IPS-15b (cell line): ENCODE results near the gene POU3F3.

Experiments used
- H3K27me3 ChIP-seq: one replicate; pipeline ENCODE4 v1.6.1; 2013; ENCODE audit warnings: low read length; ENCODE audit not compliant: control insufficient read depth, insufficient read depth
- H3K36me3 ChIP-seq: one replicate; pipeline ENCODE4 v1.6.1; 2013; ENCODE audit warnings: low read length; ENCODE audit not compliant: control insufficient read depth, insufficient read depth
- H3K4me1 ChIP-seq: one replicate; pipeline ENCODE4 v1.6.1; 2013; ENCODE audit warnings: mild to moderate bottlenecking, low read length; ENCODE audit not compliant: control insufficient read depth, insufficient read depth
- H3K4me3 ChIP-seq: one replicate; pipeline ENCODE4 v1.5.1; 2013; ENCODE audit warnings: low read depth, low read length
- H3K9ac ChIP-seq: one replicate; pipeline ENCODE4 v1.6.1; 2013; ENCODE audit warnings: low read depth, mild to moderate bottlenecking, low read length
- H3K9me3 ChIP-seq: one replicate; pipeline ENCODE4 v1.6.1; 2013; ENCODE audit warnings: mild to moderate bottlenecking, low read length; ENCODE audit not compliant: control insufficient read depth, insufficient read depth

Gene POU3F3

DNA sequence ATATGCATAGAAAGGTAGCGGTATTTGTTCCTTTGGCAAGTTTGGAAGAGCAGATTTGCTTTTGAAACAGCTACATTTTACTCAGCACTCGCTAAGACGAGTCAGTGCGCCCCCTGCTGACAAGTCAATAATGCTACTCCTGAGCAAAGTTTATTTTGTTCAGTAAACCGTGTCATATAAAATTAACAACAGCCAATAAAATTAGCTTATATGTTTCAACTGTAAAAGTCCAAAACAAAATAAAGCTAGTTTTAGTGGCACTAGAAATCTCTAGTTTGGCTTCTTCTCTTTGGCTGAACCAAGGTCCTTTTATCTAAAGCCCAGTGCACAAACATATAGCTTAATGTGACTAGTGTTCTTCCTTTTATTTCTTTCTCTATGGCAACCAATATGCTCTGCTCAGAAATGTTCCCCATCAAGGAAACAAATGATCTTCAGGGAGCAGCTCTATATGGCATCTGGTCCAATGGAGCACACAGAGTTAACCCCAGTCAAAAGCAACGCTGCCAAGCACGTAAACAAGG lies 4.2 kb upstream of the POU3F3 start:
- H3K27me3 ChIP-seq = peaks cover 87% of the 10 kb centered on the region
- no peaks in the 10 kb centered on the region for H3K36me3 ChIP-seq
- H3K9ac ChIP-seq = no peak overlapping the region
- H3K4me1 ChIP-seq = peaks cover 14% of the 10 kb centered on the region
- no peak overlapping the region for H3K4me3 ChIP-seq
- no peaks in the 10 kb centered on the region for H3K9me3 ChIP-seq

DNA sequence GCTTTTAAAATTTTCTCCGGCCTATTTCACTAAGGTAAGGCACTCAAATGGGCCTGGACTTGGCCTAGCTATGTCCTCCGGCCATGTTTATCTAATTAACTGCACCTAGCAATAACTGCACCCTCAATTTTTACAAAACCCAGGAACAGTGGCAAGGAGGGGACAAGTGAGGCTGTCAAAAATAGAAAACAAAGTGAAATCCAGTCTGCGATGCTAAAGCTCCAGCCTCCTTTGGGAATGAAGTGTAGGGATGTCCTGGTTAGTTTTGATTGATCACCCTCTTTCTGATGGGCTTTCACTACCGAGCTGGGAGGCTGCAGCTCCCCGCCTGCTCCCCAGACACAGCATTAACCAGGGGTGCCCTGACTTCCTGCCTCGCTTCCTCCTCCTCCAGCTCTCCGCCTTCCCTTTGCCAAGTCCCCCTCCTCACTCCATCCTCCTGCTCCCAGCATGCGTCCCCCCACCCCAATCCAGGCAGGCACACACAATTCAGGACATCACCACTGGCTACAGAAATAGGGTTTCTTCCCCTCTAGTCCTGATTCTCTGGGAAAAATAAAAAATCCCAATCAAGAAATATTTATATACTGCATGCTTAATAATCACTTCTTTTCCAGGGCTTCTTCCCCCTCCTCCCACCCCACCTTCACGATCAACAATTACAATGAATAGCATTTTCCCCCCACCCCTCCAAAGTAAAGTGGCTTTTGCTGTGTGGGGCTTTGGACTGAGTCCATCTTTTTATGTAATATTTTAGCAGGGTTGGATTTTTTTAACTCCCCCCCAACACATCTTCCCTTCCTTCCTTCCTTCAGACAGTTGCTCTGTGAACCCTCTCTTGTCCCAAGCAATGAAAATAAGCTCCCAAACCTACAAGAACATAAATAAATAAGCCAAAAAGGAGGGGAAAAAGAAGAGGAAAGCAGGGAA lies 3.3 kb upstream of the POU3F3 start:
- H3K4me1 ChIP-seq = peaks cover 14% of the 10 kb centered on the region
- H3K9ac ChIP-seq = no peak overlapping the region
- H3K27me3 ChIP-seq = peaks cover 82% of the 10 kb centered on the region
- H3K36me3 ChIP-seq = no peaks in the 10 kb centered on the region
- H3K4me3 ChIP-seq = no peak overlapping the region
- no peaks in the 10 kb centered on the region for H3K9me3 ChIP-seq

- peaks cover 76% of the 10 kb centered on the region for H3K27me3 ChIP-seq
- peak overlapping the region; percentile 26 for H3K4me3 ChIP-seq
- H3K9me3 ChIP-seq = no peaks in the 10 kb centered on the region
- no peaks in the 10 kb centered on the region for H3K36me3 ChIP-seq
- peaks cover 14% of the 10 kb centered on the region for H3K4me1 ChIP-seq
- H3K9ac ChIP-seq = no peak overlapping the region
These were observed 2.4 kb upstream of the POU3F3 start for GRCh38 chr2:104851291-104852089.

GRCh38 chr2:104852090-104852666 lies 1.7 kb upstream of the POU3F3 start:
- no peaks in the 10 kb centered on the region for H3K36me3 ChIP-seq
- peak overlapping the region; percentile 26 for H3K4me3 ChIP-seq
- peaks cover 74% of the 10 kb centered on the region for H3K27me3 ChIP-seq
- peaks cover 12% of the 10 kb centered on the region for H3K4me1 ChIP-seq
- no peak overlapping the region for H3K9ac ChIP-seq
- no peaks in the 10 kb centered on the region for H3K9me3 ChIP-seq

GRCh38 chr2:104854498-104855220 lies 744 bp downstream of the POU3F3 start:
- Histone ChIP-seq H3K9ac (no peak overlapping the region), H3K4me1 (peaks cover 11% of the 10 kb centered on the region), H3K9me3 (no peaks in the 10 kb centered on the region), H3K27me3 (peaks cover 74% of the 10 kb centered on the region), H3K4me3 (peak overlapping the region; percentile 50), H3K36me3 (no peaks in the 10 kb centered on the region)

DNA sequence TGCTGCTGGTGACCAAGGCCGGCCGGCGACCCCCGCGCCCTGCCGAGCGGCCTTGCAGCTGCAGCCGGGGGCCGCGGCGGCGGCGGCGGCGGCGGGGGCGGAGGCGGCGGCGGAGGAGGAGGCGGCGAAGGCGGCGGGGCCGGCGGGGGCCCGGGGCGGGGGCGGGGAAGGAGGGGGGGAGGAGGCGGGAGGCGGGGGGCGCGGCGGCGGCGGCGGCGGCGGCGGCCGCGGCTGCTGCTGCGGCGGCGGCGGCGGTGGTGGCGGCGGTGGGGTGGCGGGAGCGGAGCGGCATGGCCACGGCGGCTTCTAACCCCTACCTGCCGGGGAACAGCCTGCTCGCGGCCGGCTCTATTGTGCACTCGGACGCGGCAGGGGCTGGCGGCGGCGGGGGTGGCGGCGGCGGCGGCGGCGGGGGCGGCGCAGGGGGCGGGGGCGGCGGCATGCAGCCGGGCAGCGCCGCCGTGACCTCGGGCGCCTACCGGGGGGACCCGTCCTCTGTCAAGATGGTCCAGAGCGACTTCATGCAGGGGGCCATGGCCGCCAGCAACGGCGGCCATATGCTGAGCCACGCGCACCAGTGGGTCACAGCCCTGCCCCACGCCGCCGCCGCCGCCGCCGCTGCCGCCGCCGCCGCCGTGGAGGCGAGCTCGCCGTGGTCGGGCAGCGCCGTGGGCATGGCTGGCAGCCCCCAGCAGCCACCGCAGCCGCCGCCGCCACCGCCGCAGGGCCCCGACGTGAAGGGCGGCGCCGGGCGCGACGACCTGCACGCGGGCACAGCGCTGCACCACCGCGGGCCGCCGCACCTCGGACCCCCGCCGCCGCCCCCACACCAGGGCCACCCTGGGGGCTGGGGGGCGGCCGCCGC lies 1.5 kb downstream of the POU3F3 start:
- no peak overlapping the region for H3K4me3 ChIP-seq
- H3K9ac ChIP-seq = no peak overlapping the region
- no peaks in the 10 kb centered on the region for H3K9me3 ChIP-seq
- peaks cover 7% of the 10 kb centered on the region for H3K4me1 ChIP-seq
- no peaks in the 10 kb centered on the region for H3K36me3 ChIP-seq
- H3K27me3 ChIP-seq = peaks cover 74% of the 10 kb centered on the region

- H3K9me3 ChIP-seq = no peaks in the 10 kb centered on the region
- no peaks in the 10 kb centered on the region for H3K36me3 ChIP-seq
- peaks cover 8% of the 10 kb centered on the region for H3K4me1 ChIP-seq
- peak overlapping the region; percentile 32 for H3K4me3 ChIP-seq
- H3K9ac ChIP-seq = no peak overlapping the region
- H3K27me3 ChIP-seq = peaks cover 74% of the 10 kb centered on the region
These were observed 2.4 kb downstream of the POU3F3 start for GRCh38 chr2:104856086-104856972.

DNA sequence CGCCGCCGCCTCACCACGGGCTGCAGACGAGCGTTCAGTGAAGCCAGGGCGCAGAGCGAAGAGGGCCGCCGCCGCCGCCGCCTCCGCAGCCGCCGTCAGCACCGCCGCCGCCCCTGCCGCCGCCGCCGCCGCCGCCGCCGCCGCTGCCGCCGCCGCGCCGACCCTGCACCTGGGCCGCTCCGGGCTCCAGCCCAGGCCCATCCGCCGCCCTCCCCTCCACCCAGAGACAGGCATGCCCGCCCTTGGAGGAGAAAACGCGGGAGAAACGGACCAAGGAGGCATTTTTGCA lies 3.0 kb downstream of the POU3F3 start:
- Histone ChIP-seq H3K4me1 (peaks cover 10% of the 10 kb centered on the region), H3K9me3 (no peaks in the 10 kb centered on the region), H3K9ac (no peak overlapping the region), H3K27me3 (peaks cover 74% of the 10 kb centered on the region), H3K4me3 (peak overlapping the region; percentile 32), H3K36me3 (no peaks in the 10 kb centered on the region)

DNA sequence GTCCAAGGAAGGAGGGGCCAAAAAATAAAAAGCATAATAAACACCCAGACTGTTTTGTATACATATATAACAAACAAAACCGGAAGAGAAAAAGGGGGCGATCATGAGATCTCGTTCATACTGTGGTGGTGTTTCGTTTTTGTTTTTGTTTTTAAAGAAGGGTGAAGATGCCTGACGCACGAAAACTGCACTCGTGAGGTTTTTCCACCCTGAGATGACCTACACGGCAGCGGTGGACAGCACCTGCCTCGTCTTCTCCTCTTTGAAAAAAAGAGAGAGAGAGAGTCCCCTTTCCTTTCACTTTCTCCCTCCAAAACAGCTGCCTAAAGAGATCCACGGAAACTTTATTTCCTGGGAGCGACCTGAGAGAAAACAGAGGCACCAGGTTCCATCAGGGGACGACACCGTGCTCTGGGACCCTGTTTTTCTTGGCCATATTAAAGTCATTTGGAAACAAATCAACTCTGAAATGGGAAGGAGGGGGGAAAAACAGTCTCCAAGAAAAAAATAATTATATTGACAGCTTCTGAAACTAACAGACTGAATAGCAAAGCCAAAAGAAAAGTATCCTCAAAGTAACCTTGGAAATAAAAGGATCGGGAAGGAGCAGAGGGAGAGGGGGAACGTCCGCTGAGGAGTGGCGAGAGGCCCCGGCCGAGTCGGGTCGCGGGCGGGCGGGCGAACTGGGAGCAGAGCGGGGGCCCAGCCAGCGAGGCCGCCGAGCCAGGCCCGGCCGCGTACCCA lies 3.5 kb downstream of the POU3F3 start:
- H3K9me3 ChIP-seq = no peaks in the 10 kb centered on the region
- H3K36me3 ChIP-seq = no peaks in the 10 kb centered on the region
- H3K4me1 ChIP-seq = peaks cover 9% of the 10 kb centered on the region
- no peak overlapping the region for H3K9ac ChIP-seq
- H3K4me3 ChIP-seq = no peak overlapping the region
- peaks cover 72% of the 10 kb centered on the region for H3K27me3 ChIP-seq
